Measurements from ENCODE around the gene CCT4.
"Not testable (repeated sequence)": the region's sequence is repeated elsewhere in the genome, so short reads cannot be mapped to it uniquely, and the experiment has no call there.

The CCT4 gene

DNA sequence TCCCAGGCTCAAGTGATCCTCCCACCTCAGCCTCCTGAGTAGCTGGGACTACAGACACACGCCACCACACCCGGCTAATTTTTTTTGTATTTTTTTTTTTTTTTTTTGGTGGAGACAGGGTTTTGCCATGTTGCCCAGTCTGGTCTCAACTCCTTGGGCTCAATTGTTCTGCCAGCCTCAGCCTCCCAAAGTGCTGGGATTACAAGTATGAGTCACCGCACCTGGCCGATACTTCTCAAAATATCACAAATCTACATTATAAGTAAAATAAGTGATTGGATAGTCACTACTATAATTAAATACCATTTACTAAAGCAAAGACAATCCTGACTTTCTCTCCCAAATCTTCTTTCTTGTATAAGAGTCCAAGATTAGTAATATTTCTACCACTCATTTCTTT is 9.1 kb downstream of the CCT4 start:
- not testable (repeated sequence) for DNase-seq (ENCODE audit: low spot score)

DNA sequence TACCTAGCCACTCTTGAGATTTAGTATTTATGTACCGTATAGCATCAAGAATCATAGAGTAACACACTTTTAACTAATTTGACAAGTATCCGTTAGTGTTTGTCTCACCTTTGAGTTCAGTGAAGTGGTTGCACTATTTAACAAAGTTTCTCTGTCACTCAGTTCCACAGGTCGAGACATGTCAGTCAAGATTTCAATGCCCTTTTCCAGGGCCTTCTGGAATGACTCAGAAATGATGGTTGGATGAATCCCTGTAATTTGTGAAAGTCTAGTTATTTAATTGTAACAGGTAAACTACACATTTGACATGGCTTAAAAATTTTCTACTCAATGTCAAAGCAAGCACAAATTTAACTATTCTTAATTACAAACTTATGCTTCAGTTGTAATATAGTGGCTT is 9.7 kb downstream of the CCT4 start:
- DNase-seq (ENCODE audit: low spot score) = no peak

DNA sequence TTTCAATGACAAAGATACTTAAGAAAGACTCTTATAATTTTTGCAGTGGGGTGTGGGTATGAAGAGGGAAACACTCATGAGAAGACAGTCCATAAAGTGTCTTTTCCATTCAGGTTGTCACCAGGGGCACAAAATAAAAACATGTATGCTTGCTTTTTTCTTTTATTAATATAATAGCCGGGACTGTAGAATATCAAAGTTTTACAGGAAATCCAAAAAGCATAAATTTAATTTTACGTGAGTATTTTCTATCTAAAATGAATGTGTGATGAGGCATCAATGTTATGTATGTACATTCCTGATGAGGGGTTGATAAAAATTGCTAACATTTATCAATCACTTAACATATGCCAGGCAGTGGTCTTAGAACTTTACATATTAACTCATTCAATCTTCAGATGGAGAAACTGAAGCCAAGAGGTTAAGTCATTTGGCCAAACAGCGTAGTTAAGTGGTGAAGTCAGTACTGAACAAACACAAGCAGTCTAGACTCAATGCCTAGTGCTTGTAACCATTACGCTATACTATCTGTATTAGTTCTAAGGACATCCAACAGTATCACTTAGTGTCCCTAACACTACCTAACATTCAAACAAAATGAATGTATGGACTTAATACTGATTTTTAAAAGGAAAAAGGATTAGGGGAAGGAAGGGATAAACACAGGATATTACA is 10.7 kb downstream of the CCT4 start:
- DNase-seq (ENCODE audit: low spot score) = no peak

DNA sequence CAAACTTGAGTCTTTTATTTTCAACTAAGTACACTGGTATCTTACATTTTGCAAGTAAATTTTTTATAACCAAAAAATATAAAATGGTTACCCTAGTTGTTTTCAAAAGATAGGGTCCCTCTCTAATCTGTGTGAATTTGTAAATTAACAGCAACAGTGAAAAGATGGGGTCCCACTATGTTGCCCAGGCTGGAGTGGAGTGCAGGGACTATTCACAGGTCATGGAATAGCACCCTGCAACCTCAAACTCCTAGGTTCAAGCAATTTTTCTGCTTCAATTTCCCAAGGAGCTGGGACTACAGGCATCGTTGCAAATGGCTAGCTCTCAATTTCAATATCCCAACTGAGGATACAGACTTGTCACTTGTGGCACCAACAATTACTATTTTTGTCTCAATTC is 12.1 kb downstream of the CCT4 start:
- no peak for DNase-seq (ENCODE audit: low spot score)

DNA sequence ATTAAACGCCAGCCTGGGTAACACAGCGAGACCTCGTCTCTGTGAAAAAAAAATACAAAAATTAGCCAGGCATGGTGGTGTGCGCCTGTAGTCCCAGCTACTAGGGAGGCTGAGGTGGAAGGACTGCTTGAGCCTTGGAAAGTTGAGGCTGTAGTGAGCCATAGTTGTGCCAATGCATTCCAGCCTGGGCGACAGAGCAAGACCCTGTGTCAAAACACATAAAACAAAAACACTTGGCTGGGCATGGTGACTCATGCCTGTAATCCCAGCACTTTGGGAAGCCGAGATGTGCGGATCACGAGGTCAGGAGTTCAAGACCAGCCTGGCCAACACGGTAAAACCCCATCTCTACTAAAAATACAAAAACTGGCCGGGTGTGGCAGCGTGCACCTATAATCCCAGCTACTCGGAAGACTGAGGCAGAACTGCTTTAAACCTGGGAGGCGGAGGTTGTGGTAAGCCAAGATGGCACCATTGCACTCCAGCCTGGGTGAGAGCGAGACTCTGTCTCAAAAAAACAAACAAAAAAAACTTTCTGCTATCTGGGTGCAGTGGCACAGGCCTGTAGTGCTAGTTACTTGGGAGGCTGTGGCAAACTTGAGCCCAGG is 21.9 kb downstream of the CCT4 start:
- not testable (repeated sequence) for DNase-seq (ENCODE audit: low spot score)

DNA sequence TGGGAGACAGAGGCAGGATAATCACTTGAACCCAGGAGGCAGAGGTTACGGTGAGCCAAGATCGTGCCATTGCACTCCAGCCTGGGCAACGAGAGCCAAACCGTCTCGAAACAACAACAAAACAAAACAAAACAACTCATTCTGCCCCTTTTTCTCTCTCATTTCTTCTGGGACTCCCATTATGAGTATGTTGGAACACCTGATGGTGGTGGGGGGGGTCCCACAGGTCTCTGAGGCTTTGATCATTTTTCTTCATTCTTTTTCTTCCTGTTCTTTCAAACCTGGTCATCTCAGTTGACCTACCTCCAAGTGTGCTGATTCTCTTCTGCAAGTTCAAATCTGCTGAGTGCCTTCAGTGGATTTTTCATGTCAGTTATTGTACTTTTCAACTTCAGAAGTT is 26.4 kb downstream of the CCT4 start:
- DNase-seq (ENCODE audit: low spot score) = no peak

DNA sequence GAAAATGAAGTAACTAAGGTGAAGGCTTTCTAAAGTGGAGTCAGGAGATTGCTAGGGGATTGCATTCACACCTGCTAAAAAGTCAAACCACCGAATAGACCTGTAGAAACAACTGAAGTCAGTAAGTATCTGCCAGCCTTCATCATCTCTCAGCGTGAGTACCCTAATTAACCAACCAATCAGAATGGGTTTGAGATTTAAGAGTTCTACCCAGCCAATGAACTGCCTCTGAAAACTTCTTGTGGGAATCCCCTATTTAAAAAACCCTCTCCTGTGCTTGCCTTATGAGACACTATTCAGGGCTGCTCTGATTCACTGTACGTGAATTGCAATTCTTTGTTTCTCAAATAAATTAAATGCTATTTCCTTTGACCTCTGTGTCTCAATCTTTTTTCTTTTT is 31.2 kb downstream of the CCT4 start:
- no peak for DNase-seq (ENCODE audit: low spot score)

DNA sequence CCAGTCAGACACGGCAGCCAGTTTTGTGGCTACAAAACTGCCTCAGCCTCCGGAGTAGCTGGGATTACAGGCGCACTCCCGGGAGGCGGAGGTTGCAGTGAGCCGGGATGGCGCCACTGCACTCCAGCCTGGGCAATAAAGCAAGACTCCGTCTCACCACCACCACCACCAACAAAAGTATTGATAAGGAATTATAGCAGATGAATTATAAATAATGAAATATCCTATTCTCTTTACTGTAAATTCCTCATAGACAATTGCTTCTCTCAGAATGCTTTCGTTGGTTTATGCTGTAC is 33.2 kb downstream of the CCT4 start:
- no peak for DNase-seq (ENCODE audit: low spot score)

DNA sequence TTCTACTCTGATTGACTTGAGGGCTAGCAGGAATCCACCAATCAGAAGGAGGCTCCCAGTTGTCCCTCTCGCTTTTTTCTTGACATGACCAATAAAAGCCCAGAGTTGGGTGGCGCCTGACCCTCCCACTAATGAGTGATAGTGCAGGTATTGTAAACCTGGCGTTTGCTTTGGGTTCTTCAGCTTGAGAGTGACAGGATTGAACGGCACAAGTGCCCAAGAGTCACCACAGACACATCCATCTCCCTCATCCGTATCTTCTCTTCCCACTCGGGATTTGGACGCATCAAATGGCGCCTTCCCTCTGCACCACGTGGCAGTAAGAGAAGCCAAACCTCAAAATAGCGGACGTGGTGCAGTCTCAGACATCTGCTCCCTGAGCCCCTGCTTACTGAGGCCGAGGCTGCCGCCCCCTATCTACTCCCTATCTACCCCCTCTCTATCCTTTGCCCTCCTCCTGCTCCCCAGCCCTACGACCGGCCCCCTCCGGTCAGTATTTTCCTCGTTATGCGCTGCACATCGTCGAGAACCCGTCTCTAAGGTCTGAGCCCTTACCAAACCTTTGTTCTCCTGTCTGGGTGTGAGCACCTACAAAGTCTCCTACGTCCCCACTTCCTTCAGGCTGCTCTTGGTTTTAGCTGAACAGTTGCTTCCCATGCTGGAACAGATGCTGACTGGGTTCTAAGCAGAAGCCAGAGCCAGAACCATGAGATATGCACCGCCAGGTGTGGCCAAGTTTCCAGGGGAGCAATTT is 33.7 kb downstream of the CCT4 start:
- DNase-seq (ENCODE audit: low spot score) = peak; percentile 92

DNA sequence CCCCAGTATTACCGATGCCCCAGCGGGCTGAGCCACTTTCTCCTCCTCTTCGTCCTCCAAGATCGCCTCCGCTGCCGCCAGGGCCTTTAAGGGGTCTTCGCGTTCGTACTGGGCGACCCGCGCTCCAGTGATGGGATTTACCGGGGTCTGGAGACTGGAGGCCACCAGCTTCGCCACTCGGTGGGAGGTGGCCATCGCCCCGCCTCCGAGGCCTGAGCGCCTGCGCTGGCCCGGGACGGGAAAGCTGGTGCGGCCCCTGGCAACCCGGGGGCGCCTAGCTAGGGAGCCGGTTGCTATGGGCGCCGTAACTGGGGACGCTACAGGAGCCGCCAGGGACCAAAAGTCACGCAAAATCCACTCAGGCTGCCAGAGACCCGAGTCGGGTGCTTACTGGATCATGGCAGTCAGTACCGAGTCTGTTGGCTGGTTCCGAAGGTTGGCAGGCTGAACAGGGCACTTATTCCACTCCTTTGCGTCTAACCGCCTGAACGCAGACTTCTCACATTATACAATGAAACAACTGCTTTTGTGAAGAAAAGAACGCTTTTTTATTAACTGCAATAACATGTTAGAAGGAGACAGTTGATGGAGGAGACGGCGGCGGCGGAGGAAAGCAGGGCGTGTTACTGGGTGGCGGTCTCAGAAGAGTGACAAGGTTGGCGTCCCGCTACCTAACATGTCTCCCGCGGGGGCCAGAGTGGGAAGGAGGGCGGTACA is 34.5 kb downstream of the CCT4 start, which contains the start of gene FAM161A:
FAM161A (minus strand) TSS at position 214 of the 717 bp plus-strand sequence; CDS start at position 195, 19 bp downstream.
- DNase-seq (ENCODE audit: low spot score) = peak; percentile 57

DNA sequence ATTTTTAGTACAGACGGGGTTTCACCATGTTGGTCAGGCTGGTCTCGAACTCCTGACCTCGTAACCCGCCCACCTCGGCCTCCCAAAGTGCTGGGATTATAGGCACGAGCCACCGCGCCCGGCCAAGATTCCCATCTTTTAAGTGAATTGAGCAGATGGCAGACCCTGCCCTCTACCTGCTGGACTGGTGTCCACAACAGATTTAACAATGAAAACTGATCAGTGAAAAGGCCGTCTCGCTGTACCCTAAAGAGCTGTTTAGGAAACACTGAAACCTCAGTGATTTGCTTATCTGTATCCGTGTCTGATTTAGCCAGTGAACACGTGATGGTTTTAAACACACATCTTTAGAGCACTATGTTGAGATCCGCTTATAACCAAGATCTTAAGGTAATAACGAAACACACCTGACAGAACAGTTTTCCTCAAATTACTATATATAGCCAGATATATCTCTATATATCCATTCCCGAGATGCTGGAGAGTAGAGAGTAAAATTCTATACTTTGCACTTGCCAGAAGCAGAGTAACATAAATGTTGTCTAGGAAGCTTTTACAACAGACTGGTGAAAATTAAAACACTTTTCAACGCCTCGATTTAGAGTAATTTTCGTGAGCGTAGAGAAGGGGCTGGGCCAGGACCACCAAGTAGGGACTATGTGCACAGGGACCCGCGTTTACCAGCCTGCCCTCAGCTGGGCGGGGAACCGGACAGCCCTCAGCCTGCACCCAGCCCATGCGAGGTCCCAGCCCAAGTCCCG is 35.2 kb downstream of the CCT4 start:
- peak; percentile 40 for DNase-seq (ENCODE audit: low spot score)

DNA sequence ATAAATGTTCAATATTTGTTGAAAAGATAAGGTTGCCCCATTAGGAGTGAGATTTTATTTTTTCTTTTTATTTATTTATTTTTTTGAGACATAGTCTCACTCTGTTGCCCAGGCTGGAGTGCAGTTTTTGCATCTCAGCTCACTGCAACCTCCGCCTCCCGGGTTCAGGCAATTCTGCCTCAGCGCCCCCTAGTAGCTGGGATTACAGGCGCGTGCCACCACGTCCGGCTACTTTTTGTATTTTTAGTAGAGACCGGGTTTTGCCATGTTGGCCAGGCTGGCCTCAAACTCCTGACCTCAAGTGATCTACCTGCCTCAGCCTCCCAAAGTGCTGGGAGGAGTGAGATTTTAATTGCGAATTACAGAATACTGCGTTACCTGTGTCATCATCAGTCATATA is 37.2 kb downstream of the CCT4 start:
- not testable (repeated sequence) for DNase-seq (ENCODE audit: low spot score)

DNA sequence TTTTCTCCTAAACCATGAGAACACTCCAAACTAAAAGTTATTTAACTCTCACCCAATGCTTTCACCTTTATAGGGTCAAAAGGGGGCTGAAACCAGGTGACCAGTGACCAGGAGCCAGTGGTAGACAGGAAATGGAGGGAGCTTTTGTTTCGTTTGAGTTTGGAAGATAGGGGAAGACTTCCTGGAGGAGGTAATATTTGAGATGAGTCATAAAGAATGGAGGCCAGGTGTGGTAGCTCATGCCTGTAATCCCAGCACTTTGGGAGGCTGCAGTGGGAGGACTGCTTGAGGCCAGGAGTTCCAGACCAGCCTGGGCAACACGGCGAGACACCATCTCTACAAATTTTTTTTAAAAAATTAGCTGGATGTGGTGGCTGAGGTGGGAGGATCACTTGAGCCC is 43.1 kb downstream of the CCT4 start:
- DNase-seq (ENCODE audit: low spot score) = no peak

DNA sequence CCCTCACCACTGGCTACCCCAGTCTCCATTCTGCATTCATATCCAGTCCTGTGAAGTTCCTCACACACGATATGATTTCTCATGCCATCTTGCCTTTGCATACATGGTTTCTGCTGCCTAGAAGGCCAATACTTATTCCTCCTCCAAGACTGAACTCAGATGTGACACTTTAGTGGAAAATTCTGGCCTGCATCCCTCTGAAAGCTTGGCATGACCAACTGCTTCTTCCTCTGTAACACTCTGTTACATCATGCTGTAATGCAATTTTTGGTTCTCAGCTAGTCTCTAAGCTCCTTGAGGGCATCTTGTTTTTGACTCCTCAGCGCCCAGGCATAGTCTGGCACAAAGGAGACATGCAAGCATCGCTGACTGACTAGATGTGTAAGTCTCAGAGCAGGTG is 47.2 kb downstream of the CCT4 start:
- no peak for DNase-seq (ENCODE audit: low spot score)

DNA sequence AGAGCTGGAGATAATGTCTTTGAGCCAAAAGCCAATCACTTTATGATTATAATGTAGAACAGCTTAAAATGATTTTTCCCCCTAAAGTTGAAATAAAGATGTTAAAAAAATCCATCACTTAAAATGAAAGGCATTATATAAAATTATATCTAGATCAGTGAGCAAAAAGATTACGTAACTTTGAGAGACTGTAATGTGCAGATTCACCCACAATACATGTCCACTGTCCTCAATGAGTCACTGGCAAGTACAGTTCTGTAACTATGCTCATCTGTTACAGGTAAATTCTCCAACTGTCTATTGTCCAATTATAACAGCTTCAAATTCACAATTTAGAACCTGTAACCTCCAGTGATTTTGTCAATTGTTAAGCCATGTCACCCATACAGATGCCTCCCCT is 53.6 kb downstream of the CCT4 start:
- DNase-seq (ENCODE audit: low spot score) = no peak

DNA sequence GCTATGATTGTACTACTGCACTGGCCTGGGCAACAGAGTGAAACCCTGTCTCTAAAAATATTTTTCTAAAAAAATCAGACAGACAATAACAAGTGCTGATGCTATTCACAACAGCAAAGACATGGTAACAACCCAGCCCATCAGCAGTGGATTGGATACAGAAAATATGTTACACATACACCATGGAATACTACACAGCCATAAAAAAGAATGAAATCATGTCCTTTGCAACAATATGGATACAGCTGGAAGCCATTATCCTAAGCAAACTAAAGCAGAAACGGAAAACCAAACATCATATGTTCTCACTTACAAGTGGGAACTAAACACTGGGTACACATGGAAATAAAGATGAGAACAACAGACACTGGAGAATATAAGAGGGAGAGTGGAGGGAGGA is 54.5 kb downstream of the CCT4 start:
- no peak for DNase-seq (ENCODE audit: low spot score)

DNA sequence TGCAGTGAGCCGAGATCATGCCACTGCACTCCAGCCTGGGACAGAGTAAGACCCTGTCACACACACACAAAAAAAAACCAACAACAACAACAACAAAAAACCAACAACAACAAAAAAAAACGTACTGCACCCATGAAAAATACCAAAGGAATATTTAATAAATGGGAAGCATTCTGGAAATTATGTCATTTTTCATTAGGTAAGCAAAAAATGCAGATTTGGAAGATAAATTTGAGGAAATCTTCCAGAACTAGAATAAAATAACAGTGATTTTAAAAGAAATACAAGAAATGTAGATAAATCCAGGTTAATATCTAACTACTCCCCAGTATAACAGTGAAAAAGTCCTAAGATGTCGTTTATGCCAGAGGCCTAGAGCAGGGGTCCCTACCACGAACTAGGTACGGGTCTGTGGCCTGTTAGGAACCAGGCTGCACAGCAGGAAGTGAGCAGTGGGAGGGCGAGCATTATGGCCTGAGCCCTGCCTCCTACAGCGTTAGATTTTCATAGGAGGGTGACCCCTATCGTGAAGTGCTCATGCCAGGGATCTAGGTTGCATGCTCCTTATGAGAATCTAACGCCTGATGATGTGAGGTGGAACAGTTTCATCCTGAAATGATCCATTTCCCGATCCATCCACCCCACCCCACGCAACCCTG is 56.1 kb downstream of the CCT4 start:
- no peak for DNase-seq (ENCODE audit: low spot score)

DNA sequence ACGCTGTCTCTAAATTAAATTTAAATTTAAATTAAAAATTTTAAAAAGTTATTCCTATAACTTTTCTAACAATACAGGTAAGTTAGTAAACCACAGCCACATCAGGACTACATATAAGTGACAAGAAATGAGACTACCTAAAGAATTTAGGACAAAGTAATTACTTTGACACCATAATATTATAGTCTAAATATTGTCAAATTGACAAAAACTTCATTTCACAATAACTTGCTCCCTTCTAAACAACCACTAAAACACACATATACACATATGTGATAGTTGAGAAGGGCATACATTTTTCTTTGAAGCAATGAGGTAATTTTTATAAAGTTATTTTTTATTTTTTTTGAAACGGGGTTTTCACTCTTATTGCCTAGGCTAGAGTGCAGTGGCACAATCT is 66.2 kb downstream of the CCT4 start:
- no peak for DNase-seq (ENCODE audit: low spot score)

All from COLO829 (cell line).